Measurements from ENCODE around the gene TRPT1. TPM values are rescaled to one million over a fixed set of nuclear protein-coding genes. Genes with fewer than 3 reads are reported as not detected.

Gene TRPT1
- total and polyA plus RNA-seq, 9 of the 15 experiments (the other 6 are each of a cell fraction or from before 2014, with no cell fraction given) = 4.6 to 41.7 (median 23.1) TPM

GRCh38 chr11:64207256-64208085, 18.5 kb downstream of the TRPT1 start:
- under 1% methylated on average over 29 of the region's 30 CpGs for WGBS (ENCODE audit: insufficient coverage, low coverage, missing lambda C conversion rate)
- Histone ChIP-seq H3K4me2 (ENCODE audit: insufficient read depth, low read length) (peak overlapping the region; percentile 97), H3K27me3 (ENCODE audit: control insufficient read depth in 2 of 2, insufficient read depth in 2 of 2, low read length in 2 of 2) (no peaks in the 10 kb centered on the region), H3K9me3 (replicated peaks; ENCODE audit: control insufficient read depth, insufficient read depth, low read depth, low read length) (no peaks in the 10 kb centered on the region), H2AFZ (ENCODE audit: low read depth, low read length) (peak overlapping the region; percentile 76), H3K36me3 (ENCODE audit: control insufficient read depth, insufficient read depth, low read length) (peaks cover 91% of the 10 kb centered on the region), H3K9ac (ENCODE audit: insufficient read depth in 1 of 2, low read depth in 2 of 2, low read length in 2 of 2) (peak overlapping the region; percentile 99 to 100), H3K27ac (ENCODE audit: extremely low read depth, low read depth, low read length) (peak overlapping the region; percentile 100), H3K79me2 (ENCODE audit: control insufficient read depth, insufficient read depth, low read length) (peaks cover 47% of the 10 kb centered on the region), H3K9me1 (ENCODE audit: control insufficient read depth, insufficient read depth, low read length) (peaks cover 8% of the 10 kb centered on the region), H4K20me1 (replicated peaks; ENCODE audit: control insufficient read depth, insufficient read depth, low read length) (no peaks in the 10 kb centered on the region; the same call in 1 of the 2 replicates), H3K4me3 (peak overlapping the region; percentile 77), H3K4me1 (replicated peaks in 1 of 2; ENCODE audit: control insufficient read depth in 2 of 2, insufficient read depth in 2 of 2, low read length in 2 of 2) (peaks cover 36 to 70% of the 10 kb centered on the region in 2 experiments)
- DNase-seq (ENCODE audit: extremely low read depth in 1 of 4, low spot score in 3 of 4) = peak; percentile 89 to 95 (median 89)
- CTCF ChIA-PET (ENCODE audit: low intra/inter-chr PET ratio) = interaction anchor here (2.6 kb wide), 1 partner anchor 94 kb away, joined by 9 read pairs; no protein-coding TSS in a partner anchor
- POLR2A ChIA-PET = interaction anchor here (0.6 to 8.2 kb wide), 26 partner anchors 11 to 426 kb away, joined by 3 to 77 read pairs (median 6); partner anchors contain the start of genes BAD, CATSPERZ, COX8A and ESRRA
- in situ Hi-C loops (cut with MboI) = no loop called here
- peak; percentile 76 for ATAC-seq
- TSS peak; percentile 88 for BruUV-seq (replicated peaks)
- FAIRE-seq = peak; percentile 99
- intact Hi-C loops (cut with micrococcal nuclease) = loop anchor here (2.0 to 5.0 kb wide), 3 partner anchors 23 to 150 kb away; partner anchors contain the start of genes DNAJC4, PPP1R14B and RPS6KA4
- no peak for TF ChIP-seq SMARCB1 (IDR thresholded peaks at IDR 0.05; ENCODE audit: insufficient read length, low read depth)
- peak in 1 of 2 experiments; percentile 18; a peak in 2 of 4 replicates for TF ChIP-seq MLLT1 (IDR thresholded peaks at IDR 0.05)
- TF ChIP-seq ADNP (tag; IDR thresholded peaks at IDR 0.05) = no peak
- TF ChIP-seq CHD1 (IDR thresholded peaks at IDR 0.05; ENCODE audit: low read length) = no peak
- TF ChIP-seq ZBTB9 (CRISPR knock-in tag; IDR thresholded peaks at IDR 0.05) = peak; percentile 50; the same call in 1 of the 2 replicates
- no peak for TF ChIP-seq PHF20 (IDR thresholded peaks at IDR 0.05; ENCODE audit: partially characterized antibody)
- peak; percentile 92 for TF ChIP-seq FOSL1 (tag; conservative IDR thresholded peaks at IDR 0.05)
- TF ChIP-seq SFPQ (IDR thresholded peaks at IDR 0.05; ENCODE audit: low read depth, low read length) = no peak
- no peak for TF ChIP-seq ZNF444 (CRISPR knock-in tag; IDR thresholded peaks at IDR 0.05)
- TF ChIP-seq TCF3 (CRISPR knock-in tag; IDR thresholded peaks at IDR 0.05) = peak; percentile 72
- TF ChIP-seq CBX3 (IDR thresholded peaks at IDR 0.05; ENCODE audit: borderline replicate concordance in 1 of 2, low read length in 2 of 2) = 0 out of 3 replicates have a peak, but pooled peaks of 1 of the 2 experiments have one; percentile 17
